ENCODE results near the gene HMCN2. TPM values are rescaled to one million over a fixed set of nuclear protein-coding genes. Genes with fewer than 3 reads are reported as not detected.

Gene HMCN2
- total and polyA plus RNA-seq, 8 donors, result 0.31 to 3.9 (median 0.68) TPM

DNA sequence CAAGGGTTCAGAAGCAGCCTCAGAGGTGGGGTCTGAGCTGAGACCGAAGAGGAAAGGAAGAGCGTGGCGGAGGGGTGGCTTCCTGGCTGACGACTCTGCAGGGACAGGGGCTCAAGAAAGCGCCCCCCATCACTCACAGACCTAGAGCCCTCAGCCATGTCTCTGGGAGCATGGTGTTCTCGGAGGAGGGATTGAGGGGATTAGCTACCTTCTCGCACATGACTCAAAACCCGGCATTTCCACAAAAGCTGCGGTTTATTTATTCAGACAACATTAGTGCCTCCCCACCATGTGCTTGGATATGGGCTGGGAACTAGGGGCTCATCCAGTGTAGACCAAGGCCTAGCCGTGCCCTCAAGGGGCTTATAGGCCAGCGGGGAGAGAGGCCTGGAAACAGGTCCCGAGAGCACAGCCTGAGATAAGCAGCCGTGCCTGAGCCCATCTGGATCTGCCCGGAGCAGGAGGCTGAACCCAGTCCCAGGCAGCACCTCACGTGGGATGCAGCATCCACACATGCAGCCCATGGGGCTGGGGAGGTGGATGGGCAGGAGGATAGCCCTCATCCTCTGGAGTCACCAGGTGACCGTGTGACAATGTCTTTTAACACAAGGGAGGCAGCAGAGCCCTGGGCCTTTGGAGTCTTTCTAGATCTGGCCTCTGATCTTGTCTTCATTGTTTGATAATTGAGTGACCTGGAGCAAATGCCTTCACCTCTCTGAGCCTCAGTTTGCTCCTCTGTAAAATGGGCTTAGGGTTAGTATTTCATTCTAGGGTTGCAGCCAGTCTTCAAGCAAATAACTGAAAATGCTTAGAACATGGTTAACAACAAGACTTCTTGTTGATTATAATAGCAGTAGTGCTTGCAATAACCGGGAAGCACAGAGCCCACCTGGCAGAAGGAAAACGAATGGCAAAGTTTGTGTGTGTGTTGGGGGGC, 878 bp upstream of the HMCN2 start:
- Histone ChIP-seq H3K9me3 (no peaks in the 10 kb centered on the region), H3K27ac (no peak overlapping the region), H3K4me1 (peaks cover 0 to 23% of the 10 kb centered on the region in 2 donors), H3K4me3 (no peak overlapping the region), H3K36me3 (no peaks in the 10 kb centered on the region), H3K27me3 (peaks cover 33 to 86% of the 10 kb centered on the region in 2 donors)
- no peak for ATAC-seq
- TF ChIP-seq, protein P1, sequence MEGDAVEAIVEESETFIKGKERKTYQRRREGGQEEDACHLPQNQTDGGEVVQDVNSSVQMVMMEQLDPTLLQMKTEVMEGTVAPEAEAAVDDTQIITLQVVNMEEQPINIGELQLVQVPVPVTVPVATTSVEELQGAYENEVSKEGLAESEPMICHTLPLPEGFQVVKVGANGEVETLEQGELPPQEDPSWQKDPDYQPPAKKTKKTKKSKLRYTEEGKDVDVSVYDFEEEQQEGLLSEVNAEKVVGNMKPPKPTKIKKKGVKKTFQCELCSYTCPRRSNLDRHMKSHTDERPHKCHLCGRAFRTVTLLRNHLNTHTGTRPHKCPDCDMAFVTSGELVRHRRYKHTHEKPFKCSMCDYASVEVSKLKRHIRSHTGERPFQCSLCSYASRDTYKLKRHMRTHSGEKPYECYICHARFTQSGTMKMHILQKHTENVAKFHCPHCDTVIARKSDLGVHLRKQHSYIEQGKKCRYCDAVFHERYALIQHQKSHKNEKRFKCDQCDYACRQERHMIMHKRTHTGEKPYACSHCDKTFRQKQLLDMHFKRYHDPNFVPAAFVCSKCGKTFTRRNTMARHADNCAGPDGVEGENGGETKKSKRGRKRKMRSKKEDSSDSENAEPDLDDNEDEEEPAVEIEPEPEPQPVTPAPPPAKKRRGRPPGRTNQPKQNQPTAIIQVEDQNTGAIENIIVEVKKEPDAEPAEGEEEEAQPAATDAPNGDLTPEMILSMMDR (IDR thresholded peaks at IDR 0.05), result no peak
- peak in 1 of 4 donors; percentile 39 for DNase-seq
- intact Hi-C loops (cut with DNase I), result no loop called here

DNA sequence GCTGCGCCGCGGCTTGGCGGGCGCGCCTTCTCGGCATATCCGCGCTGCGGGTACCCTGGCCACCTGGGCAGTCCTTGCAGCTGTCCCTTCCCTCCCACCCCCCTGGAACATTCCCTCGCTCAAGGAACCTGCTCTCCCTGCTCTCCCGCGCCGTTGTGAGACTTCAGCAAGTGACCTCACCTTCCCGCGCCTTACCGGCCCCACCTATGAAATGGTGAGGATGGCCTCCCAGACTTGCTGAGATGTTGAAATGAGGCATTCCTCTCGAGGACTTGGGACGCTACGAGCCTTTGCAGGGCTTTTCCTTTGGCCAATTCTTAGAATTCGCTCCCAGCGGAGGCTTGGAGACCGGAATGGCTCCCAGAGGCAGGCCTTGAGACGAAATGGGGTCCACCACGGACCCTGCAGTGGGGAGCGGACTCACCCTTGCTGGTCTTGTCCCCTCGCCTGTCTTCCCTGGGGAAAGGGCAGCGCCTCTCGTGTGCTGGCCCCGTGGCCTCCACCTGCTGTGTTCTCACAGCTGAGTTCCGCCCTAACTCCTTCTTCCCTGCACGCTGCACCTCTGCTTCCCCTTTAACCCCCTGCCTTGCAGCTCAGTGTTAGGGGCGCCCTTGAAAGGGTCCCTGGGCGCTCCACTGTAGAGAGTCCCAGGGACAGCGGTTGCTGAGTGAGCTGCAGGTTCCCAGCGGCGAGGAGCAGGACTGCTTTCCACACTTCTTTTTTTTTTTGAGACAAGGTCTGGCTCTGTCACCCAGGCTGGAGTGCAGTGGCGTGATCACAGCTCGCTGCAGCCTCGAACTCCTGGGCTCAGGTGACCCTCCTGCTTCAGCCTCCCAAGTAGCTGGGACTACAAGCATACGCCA, 907 bp downstream of the HMCN2 start:
- intact Hi-C loops (cut with DNase I), result no loop called here
- ATAC-seq, result no peak
- no peak for DNase-seq
- Histone ChIP-seq H3K27ac (no peak overlapping the region), H3K36me3 (no peaks in the 10 kb centered on the region), H3K9me3 (no peaks in the 10 kb centered on the region), H3K27me3 (peaks cover 33 to 74% of the 10 kb centered on the region in 2 donors), H3K4me1 (peaks cover 0 to 23% of the 10 kb centered on the region in 2 donors), H3K4me3 (peak overlapping the region in 1 of 2 donors; percentile 23)
- TF ChIP-seq, protein P1 (IDR thresholded peaks at IDR 0.05), result no peak

DNA sequence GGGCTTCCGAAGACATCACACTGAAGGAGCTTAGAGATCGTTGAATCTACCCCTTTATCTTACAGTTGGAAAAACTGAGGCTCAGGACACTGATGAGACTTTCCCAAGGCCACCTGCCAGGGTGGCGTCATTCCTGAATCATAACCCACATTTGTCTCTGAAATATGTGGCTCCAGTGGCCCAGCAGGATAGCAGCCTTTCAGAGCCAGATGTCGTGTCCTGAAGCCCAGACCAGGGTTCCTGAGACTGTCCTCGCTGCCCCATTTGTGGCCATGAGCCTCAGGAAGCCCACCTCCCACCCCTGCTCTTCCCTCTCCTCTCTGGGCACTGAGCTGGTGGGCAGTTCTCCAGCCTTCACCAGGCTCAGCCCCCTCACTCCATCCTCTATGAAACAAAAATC, 2.4 kb downstream of the HMCN2 start:
- TF ChIP-seq, protein P1 (IDR thresholded peaks at IDR 0.05), result no peak
- no peak overlapping the region for H3K27ac ChIP-seq
- no peaks in the 10 kb centered on the region for H3K36me3 ChIP-seq
- DNase-seq (no peak), ATAC-seq (no peak)
- no peaks in the 10 kb centered on the region for H3K9me3 ChIP-seq
- H3K4me1 ChIP-seq, result peaks cover 0 to 23% of the 10 kb centered on the region in 2 donors
- intact Hi-C loops (cut with DNase I), result no loop called here
- no peak overlapping the region for H3K4me3 ChIP-seq
- H3K27me3 ChIP-seq, result peaks cover 33 to 59% of the 10 kb centered on the region in 2 donors

DNA sequence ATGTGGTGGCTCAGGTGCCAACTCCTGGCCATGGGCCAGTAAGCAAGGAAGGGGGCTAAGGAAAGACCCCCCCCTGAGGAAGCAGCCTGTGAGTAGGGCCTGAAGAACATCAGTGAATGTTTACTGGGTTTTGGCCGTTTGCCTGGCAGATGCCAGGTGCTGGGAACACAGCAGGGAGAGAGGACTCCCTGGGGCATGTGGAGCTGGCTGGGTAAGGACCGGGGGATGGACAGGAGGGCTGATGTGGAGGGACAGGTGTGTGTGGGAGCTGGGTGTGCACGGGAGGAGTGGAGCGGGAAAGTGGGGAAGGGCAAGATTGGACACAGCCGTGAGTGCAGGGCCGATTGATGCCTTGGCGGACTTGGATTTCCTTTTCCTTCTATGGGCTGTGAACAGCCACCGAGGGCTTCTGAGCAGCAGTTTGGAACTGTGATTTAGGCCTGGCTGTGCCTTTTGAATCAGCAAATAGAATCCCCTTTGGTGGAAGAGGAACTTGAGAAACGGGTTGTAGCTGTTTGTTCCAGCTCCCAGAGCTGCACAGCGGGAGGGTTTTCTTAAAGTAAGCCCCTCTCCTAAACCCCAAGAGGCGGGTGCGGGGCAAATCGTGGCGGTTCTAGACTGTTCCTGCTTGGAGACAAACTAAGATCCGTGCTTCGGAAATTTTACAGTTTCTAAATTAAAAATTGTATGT, 3.1 kb downstream of the HMCN2 start:
- no peak overlapping the region for H3K4me3 ChIP-seq
- intact Hi-C loops (cut with DNase I), result no loop called here
- no peak for ATAC-seq
- peaks cover 29 to 52% of the 10 kb centered on the region in 2 donors for H3K27me3 ChIP-seq
- peaks cover 0 to 23% of the 10 kb centered on the region in 2 donors for H3K4me1 ChIP-seq
- peak overlapping the region; percentile 26 for H3K27ac ChIP-seq
- no peaks in the 10 kb centered on the region for H3K36me3 ChIP-seq
- TF ChIP-seq, protein P1 (IDR thresholded peaks at IDR 0.05), result no peak
- no peaks in the 10 kb centered on the region for H3K9me3 ChIP-seq
- no peak for DNase-seq

Data from left lung (tissue), 10 donors.